Measurements from ENCODE around the gene TSPYL1.
A peak's percentile ranks its signal among the peaks of the same experiment; 100 is the strongest.
"Not testable (repeated sequence)": the region's sequence is repeated elsewhere in the genome, so short reads cannot be mapped to it uniquely, and the experiment has no call there.

The TSPYL1 gene

GRCh38 chr6:116292553-116292952 lies 12.8 kb upstream of the TSPYL1 start:
- no peak for DNase-seq

DNA sequence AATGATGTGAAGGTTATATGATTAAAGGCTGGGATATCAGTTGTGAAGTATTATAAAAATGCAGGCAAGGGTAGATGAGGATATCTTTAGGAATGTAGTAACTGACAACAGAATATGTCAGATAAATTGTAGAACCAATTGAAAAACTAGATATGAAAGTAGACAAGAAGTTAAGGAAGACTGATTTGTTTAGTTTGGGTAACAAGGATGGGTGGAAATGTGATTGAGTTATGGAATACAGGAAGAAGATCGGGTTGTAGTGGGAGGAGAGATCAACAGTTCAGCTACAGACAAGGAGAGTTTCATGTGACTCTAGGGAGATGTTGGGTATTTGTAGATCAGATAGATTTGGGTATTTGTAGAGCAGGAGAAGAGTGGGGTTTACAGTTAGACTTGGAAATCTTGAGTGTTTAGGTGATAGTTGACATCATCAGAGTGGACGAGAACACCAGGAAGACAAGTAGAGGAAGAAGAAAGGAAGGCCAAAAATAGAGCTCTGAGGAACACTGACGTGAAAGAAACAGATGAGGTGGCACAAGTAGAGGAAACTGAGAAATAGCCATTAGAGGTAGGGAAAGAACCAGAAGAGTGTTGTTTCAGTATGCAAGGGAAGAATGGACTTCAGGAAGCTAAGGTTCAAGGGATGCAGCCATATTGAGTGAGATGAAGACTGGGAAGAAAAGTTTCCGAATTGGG lies 12.1 kb upstream of the TSPYL1 start:
- DNase-seq, result no peak

GRCh38 chr6:116290799-116291198 lies 11.1 kb upstream of the TSPYL1 start:
- DNase-seq, result no peak

DNA sequence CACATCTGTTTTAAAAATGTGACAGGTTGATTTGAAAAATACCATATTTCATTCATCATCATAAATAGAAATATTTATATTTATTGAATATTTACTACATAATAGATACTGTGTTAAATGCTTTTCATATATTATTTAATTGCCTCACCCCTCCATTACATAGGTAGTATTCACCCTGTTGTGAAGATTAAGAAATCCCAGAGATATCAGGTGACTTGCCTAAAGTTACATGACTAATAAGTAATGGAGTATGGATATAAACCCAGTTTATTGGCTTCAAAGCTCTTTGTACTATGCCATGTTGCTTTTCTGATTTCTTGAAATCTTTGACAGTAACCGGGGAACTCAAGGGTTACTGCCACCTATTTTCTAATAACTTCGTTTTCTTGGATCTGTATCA lies 10.1 kb upstream of the TSPYL1 start:
- DNase-seq, result no peak

GRCh38 chr6:116287689-116288282 lies 8.1 kb upstream of the TSPYL1 start:
- DNase-seq, result peak; percentile 9

DNA sequence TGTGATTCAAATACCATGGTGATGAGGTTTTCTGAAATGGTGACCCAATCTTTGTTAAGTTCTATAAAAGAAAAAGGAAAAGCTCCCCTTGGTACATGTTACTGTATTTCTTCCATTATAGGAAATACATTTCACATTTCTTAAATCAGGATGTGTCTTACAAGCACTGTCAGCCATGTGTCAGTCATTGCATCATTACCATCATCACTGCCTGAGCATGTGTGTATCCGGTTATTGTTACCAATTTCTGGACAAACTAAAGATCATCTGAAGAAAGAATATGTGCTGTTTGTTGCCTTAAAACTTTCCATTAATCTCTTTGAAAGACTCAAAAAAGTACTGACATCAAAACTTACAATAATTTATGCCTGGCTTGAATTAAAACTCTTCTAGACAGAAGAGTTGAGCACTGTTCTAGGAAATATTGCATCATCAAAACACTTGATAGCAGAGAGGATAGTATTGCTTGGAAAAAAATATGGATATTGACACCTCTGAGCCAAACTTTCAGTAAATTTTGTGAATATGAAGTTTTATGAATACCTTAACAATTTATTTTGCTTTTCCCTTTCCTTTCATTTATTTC lies 7.1 kb upstream of the TSPYL1 start:
- no peak for DNase-seq

GRCh38 chr6:116284984-116285383 lies 5.3 kb upstream of the TSPYL1 start:
- not testable (repeated sequence) for DNase-seq

DNA sequence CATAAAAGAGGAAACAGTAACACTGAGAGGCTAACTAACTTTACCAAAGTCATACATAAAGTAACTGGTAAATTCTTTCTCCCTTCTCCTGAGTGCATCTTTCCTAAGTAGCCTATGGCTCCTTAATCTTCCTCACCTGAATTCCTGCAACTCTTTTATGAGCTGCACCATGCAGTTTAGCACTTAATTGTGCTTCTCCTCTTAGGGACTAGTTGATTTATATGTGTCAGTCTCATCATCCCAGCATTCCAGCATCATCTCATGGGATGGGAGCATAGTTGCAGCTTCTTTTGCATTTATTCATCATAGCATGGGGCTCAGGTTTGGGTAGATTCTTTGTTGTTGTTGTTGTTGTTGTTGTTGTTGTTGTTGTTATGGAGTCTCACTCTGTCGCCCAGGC lies 3.5 kb upstream of the TSPYL1 start:
- DNase-seq, result no peak

DNA sequence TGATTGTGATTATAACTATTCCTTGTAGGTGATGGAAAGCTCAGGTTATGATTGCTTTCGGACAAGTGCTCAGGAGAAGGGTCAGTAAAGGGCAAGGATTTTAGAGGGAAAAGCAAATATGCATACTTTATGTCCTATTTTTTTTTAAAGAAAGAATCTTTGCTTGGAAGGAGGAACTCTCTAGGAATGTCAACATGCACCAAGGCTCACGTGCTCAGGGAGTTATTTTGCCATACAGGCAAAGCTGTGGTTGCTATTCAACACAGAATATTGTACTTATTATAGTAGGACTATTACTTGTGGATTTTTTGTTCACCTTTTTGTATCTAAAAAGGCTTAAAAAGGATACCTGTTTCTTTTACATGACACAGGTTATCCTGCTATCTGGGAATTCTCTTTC lies 3.0 kb upstream of the TSPYL1 start:
- no peak for DNase-seq

DNA sequence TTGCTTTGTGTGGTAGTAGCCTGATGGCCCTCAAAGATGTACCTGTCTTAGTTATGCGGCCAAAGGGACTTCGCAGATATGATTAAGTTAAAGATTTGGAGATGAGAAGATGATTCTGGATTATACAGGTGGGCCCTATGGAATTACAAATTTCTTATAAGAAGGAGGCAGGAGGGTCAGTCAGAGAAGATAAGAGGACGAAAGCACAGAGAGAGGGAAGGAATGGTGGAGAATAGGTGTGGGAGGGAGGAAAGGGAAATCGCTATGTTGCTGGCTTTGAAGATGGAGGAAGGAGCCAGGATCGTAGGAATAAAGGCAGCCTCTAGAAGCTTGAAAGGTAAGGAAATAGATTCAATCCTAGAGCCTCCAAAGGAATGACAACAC lies 1.2 kb upstream of the TSPYL1 start:
- DNase-seq, result no peak

DNA sequence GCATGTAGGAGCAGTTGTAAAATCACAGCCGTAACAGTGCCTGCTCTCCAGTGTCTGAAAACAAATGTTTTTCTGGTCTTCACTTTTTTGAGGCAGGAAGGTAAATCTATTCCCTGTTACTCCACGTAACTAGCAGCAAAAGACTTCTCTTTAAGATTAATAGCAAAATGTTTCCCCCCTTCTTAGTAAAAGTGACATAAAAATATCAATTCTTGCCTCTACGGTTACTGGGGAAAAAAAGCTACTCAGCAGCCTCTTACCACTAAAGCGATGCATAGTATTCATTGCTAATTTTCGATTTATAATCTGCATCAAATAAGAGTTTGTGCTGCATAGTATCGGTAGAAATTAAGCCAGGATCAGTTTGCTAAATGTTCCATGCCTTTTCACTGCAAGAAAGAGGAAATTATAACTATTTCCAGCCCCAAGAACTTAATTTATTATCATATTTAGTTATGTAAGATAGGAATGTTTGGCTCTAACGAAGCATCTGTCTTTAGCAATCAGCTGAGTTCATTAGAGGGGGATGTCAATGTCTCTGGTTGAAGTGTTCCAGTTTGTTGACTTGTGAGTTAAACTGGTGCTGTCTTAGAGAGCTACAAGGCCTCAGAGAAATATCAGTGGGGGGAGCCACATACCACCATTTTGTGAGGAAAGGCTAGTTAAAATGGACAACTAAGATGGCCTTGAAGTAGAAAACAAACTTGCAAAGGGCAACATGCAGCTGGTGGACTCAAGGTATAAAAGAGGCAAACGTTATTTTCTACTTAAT lies 617 bp upstream of the TSPYL1 start:
- DNase-seq, result no peak

- no peak for DNase-seq
Measured at GRCh38 chr6:116278854-116279231, 887 bp downstream of the TSPYL1 start.

DNA sequence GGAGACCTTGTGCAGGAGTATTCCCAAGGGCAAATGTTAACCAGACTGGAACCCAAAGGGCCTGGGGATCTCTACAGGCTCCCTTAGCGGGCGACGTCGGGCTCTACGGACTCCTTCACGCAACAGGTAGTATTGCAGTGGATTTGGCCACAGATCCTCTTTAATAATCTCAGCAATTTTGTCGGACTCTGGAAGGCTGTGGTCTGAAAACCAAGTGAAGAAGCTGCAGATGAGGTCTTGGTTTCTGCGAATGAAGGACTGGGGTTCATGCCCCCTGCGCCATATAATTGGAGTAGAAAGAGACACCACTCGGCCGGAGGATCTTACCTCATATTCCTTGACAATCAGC lies 1.3 kb downstream of the TSPYL1 start:
- no peak for DNase-seq

- DNase-seq, result no peak
Measured at GRCh38 chr6:116277124-116277523, 2.6 kb downstream of the TSPYL1 start.

DNA sequence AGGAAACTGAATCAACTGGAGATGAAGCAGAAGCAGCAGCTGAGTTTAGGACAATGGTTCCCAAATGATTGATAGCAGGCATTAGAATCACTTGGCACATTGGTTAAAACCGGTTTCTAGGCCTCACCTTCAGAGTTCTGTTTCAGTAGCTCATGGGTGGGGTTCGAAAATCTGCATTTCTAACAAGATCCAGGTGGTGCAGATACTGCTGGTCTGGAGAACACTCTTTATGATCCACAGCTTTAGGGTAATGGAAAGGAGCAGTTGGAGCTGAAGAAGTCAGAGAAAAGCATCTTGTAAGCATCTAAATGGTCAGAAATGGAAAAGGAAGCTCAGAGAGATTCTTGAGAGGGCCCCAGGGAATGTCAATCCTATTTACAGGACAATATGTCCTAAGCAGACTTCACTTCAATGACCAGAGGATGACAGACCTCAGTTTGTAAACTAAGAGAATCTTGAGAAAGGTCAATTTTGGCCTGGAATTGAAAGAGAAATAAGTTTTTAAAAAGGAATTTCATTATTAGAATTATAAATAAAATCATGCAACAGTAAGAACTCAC lies 8.5 kb downstream of the TSPYL1 start:
- no peak for DNase-seq

- DNase-seq, result peak; percentile 67
Measured at GRCh38 chr6:116268589-116269293, 11.0 kb downstream of the TSPYL1 start.

DNA sequence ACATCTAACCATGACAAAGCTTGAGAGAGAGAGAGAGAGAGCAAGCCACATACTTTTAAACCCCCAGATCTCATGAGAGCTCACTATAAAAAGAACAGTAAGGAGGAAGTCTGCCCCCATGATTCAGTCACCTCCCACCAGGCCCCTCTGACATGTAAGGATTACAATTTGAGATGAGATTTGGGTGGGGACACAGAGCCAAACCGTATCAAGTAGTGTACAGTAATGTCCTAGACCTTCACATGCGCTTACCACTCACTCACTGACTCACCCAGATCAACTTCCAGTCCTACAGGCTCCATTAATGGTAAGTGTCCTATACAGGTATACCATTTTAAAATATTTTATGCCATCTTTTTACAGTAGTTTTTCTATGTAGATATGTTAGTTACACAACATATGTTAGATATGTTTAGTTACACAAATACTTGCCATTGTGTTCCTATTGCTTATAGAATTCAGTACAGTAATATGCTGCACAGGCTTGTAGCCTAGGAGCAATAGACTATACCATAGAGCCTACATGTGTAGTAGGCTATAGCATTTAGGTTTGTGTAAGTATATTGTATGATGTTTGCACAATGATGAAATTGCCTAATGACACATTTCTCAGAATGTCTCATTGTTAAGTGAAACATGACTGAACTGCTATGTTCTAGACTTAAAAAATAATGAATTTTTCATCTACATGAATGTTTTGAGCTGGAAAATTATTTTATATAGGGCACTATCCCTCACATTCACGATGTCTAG lies 11.7 kb downstream of the TSPYL1 start:
- no peak for DNase-seq

GRCh38 chr6:116266803-116267202 lies 12.9 kb downstream of the TSPYL1 start:
- DNase-seq, result peak; percentile 7

DNA sequence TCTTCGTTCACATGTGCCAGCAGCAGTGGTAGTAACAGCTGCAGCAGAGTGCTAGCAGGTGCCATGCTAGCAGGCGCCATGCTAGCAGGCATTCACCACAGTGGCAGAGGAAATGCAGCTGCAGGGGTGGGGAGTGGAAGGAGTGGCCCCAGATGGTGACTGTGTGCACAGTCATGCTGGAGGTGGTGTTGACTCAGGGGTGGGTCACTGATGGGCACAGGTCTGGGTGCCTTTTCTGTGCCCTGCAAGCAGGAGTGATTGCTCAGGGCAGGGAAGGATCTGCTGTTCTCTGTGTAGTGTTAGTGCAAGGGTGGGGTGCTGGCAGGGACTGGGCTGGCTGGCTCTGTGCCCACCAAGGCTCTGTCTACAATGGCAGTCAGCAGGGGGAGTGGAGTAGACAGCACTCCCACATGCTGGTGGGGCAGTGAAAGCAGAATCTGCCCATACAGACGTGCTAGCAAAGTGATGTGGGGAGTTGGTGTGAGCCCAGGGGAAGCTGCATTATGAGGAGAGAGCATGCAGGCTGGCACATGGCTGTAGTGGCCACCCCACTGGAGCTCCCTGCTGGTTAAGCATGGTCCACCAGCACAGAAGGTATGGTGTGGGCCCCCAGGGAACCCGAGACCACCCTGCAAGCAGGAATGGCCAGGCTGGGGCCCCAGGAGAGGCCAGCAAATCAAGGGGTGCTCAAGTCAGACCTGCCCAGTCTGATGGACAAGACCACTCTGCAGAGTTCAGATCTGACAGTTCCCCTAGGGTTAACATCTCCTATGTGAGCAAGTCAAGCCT lies 14.5 kb downstream of the TSPYL1 start:
- DNase-seq, result no peak

GRCh38 chr6:116263353-116263752 lies 16.4 kb downstream of the TSPYL1 start:
- no peak for DNase-seq

- no peak for DNase-seq
Measured at GRCh38 chr6:116258520-116258919, 21.2 kb downstream of the TSPYL1 start.

All from amniotic stem cell (primary cell).